Endothelial cell of hepatic sinusoid (primary cell): ENCODE measurements around the gene RUNDC3A.
"Not testable (repeated sequence)": the region's sequence is repeated elsewhere in the genome, so short reads cannot be mapped to it uniquely, and the experiment has no call there.

ENCODE experiments used
- in situ Hi-C: cut with HindIII; loops from 2 replicates; pipeline ENCODE4 v1.10.0; 2017; ENCODE audit warnings: low sequenced_read_pairs

RUNDC3A gene

GRCh38 chr17:44335564-44335963, 27.2 kb downstream of the RUNDC3A start:
- in situ Hi-C loops: no loop called here

- in situ Hi-C loops: no loop called here
These were observed 27.6 kb downstream of the RUNDC3A start for GRCh38 chr17:44335968-44336367.

DNA sequence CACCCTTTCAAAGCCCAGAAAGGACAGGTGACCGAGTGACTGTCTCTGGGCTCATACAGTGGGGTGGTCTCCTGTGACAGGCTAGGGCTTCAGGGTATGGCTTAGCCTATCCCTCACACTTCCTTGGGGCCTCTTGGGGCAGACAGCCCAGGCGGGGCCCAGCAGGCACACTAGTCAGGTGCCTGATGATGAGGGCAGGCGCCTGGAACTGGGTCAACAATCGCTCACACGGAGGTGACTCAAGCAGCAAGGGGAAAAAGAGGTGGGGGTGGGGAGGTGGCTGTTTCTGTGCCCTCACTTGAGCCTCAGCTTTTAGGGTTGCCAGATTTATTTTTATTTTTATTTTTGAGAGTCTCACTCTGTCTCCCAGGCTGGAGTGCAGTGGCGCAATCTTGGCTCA, 30.3 kb downstream of the RUNDC3A start:
- in situ Hi-C loops: no loop called here

DNA sequence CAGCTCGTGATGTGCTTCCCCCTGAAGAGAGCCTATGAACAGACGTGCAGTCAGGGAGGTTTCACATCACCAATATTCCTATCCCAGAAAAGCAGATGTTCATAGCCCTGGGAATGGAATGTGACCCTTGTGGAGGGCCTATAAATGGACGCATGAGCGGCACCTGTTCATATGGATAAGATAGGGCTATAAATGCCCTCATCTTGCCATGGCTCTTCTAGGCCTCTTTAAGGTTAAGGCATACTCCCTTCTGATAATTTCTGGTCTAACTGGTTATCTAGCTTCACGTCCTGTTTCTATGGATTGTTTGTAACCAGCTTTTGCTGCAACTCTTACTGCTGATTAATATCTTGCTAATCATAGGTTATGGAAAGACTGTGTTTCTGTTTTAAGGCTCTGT, 32.2 kb downstream of the RUNDC3A start:
- in situ Hi-C loops: not testable (repeated sequence)

GRCh38 chr17:44343510-44344209, 35.3 kb downstream of the RUNDC3A start:
- in situ Hi-C loops: no loop called here

DNA sequence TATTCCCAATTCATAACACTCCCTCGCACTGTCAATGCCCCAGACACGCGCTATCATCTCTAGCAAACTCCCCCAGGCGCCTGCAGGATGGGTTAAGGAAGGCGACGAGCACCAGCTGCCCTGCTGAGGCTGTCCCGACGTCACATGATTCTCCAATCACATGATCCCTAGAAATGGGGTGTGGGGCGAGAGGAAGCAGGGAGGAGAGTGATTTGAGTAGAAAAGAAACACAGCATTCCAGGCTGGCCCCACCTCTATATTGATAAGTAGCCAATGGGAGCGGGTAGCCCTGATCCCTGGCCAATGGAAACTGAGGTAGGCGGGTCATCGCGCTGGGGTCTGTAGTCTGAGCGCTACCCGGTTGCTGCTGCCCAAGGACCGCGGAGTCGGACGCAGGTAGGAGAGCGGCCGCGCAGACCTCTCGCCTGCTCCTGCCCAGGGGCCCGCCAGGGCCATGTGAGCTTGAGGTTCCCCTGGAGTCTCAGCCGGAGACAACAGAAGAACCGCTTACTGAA, 36.6 kb downstream of the RUNDC3A start, which contains the start of gene GRN:
GRN (plus strand) TSS at position 364 of the 515 bp plus-strand sequence. CDS start 3,863 bp downstream, outside the sequence.
- in situ Hi-C loops: no loop called here

DNA sequence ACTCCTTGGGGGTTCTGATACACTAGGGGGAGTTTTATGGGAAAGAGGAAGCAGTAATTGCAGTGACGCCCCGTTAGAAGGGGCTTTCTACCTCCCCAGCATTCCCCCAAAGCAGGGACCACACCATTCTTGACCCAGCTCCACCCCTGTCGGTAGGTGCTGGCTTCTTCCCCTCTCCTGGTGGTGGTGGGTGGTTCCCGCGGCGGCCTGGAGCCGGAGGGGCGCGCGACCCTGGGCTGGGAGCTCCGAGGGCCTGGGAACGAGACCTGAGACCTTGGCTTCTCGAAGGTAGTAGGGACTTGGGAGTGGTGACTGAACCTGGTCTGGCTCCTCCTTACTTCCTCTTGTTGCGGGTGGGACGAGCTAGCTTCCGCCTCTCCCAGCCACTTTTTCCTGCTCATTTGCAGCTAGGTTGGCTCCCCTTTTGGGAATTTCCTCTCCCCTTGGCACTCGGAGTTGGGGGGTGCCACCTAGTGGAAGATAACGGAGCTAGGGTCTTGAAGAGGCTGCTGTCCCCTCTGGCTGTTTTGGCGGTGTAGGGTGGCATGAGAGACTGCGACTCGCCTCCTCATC, 37.1 kb downstream of the RUNDC3A start:
- in situ Hi-C loops: no loop called here

DNA sequence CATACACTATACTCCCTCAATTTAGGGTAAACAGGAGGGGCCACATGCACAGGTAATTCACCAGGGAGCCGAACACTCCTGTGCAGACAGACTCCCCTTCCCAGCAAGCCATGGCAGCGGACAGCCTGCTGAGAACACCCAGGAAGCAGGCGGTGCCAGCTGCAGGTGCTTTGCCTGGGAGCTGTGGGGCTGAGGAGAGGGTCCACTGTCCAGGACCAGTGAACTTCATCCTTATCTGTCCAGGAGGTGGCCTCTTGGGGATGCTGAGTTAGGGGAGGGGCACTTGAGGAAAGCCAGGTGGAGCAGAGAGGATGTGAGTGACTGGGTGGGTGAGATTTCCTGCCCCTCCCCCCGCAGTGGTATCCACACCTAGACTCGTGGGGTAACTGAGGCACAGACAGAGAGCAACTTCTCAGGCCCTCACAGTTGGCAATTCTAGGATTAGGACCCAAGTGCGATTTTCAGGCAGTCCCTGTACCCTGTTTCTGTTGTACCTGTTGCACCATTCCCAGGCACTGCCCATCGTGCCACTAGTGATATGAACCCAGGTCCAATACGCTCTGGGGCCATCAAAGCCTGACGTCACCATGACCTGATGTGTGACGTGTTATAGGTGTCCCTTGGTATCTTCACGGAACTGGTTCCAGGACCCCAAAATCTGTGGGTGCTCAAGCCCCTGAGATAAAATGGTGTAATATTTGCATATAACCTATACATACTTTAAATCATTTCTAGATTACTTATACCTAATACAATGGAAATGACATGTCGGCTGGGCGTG, 37.9 kb downstream of the RUNDC3A start:
- in situ Hi-C loops: no loop called here

- in situ Hi-C loops: not testable (repeated sequence)
These were observed 39.0 kb downstream of the RUNDC3A start for GRCh38 chr17:44347206-44348055.

- in situ Hi-C loops: no loop called here
These were observed 40.0 kb downstream of the RUNDC3A start for GRCh38 chr17:44348234-44348987.

GRCh38 chr17:44348988-44349364, 40.6 kb downstream of the RUNDC3A start:
- in situ Hi-C loops: no loop called here

DNA sequence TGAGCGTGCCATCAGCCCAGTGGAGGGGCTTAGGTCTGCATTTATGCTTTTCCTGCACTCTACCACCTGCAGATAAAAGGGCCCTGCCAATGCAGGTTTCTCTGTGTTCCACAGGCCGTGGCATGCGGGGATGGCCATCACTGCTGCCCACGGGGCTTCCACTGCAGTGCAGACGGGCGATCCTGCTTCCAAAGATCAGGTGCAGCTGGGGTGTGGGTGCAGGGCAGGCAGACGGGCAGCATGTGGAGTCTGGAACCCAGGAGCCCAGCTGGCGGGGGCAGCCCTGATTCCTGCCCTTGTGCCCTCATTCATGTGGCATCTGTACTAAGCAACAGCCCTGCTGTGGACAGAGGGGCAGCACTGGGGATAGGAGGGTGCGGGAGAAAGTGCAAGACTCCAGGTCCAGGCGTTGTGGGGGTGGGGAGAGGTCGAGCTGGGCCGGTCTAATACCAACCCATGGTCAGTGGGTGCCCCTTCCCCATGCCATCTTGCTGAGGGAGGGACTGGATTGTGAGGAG, 41.2 kb downstream of the RUNDC3A start:
- in situ Hi-C loops: no loop called here

DNA sequence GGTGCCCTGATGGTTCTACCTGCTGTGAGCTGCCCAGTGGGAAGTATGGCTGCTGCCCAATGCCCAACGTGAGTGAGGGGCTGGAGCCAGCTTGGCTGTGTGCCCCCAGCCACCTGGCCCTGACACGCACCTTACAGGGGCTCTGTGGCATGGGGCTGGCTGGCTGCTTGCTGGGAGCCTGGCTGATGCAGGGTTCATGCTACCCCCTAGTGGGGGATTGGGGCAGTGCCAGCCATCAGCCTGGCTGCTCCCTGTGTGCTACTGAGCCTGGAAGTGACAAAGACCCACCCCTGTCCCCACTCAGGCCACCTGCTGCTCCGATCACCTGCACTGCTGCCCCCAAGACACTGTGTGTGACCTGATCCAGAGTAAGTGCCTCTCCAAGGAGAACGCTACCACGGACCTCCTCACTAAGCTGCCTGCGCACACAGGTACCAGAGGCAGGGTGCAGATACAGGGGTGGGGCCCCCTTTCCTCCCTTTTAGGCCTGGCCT, 42.4 kb downstream of the RUNDC3A start:
- in situ Hi-C loops: no loop called here

GRCh38 chr17:44351464-44351863, 43.1 kb downstream of the RUNDC3A start:
- in situ Hi-C loops: no loop called here

DNA sequence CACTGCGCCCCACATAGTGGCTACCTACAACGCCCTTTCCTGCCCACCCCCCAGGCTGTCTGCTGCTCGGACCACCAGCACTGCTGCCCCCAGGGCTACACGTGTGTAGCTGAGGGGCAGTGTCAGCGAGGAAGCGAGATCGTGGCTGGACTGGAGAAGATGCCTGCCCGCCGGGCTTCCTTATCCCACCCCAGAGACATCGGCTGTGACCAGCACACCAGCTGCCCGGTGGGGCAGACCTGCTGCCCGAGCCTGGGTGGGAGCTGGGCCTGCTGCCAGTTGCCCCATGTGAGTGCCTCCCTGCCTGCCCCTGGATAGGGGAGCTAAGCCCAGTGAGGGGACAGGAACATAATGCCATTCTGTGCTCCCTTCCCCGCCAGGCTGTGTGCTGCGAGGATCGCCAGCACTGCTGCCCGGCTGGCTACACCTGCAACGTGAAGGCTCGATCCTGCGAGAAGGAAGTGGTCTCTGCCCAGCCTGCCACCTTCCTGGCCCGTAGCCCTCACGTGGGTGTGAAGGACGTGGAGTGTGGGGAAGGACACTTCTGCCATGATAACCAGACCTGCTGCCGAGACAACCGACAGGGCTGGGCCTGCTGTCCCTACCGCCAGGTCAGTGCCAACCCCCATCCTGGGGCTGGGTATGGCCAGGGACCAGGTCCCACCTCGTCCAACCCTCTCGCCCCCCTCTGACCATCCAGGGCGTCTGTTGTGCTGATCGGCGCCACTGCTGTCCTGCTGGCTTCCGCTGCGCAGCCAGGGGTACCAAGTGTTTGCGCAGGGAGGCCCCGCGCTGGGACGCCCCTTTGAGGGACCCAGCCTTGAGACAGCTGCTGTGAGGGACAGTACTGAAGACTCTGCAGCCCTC, 43.8 kb downstream of the RUNDC3A start:
- in situ Hi-C loops: no loop called here

DNA sequence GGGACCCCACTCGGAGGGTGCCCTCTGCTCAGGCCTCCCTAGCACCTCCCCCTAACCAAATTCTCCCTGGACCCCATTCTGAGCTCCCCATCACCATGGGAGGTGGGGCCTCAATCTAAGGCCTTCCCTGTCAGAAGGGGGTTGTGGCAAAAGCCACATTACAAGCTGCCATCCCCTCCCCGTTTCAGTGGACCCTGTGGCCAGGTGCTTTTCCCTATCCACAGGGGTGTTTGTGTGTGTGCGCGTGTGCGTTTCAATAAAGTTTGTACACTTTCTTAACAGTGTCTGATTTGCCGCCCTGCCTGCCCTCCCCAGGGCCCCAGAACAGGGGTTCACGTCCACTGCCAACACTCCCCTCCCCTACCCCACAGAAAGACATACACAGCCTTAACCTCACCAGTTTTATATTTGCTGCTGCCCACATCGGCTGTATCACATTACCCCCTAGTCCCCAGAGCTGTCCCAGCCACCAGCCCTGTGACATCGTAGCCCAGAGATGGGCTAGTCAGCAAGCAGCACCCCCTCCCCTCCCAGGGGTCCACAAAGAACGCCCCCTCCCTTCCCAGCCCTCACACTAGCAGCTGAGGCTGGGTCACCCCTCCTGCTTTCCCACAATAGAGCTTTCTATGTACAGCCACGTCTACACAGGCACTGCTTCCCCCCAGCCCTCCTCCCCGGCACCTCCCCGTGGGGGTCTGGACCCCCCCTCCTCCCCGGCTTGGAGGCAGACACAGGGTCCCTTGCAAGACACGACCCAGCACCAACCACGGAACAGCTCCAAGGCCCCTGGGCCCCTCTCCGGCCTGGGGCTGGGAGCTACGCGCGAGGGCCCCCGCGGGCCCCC, 44.6 kb downstream of the RUNDC3A start:
- in situ Hi-C loops: no loop called here

GRCh38 chr17:44353672-44354331, 45.4 kb downstream of the RUNDC3A start:
- in situ Hi-C loops: no loop called here
